Stimulated activated CD8-positive, alpha-beta memory T cell treated with anti-CD3 and anti-CD28 coated beads, Interleukin-2, amount 100 ng/mL, for 48 hours (primary cell): ENCODE data around the gene ITGBL1.

Experiments used
- DNase-seq, 2 donors: peaks; one replicate each; pipeline ENCODE4 v3.0.0-alpha.2; 2020; ENCODE audit warnings: low read depth in 2 of 2

The ITGBL1 gene

DNA sequence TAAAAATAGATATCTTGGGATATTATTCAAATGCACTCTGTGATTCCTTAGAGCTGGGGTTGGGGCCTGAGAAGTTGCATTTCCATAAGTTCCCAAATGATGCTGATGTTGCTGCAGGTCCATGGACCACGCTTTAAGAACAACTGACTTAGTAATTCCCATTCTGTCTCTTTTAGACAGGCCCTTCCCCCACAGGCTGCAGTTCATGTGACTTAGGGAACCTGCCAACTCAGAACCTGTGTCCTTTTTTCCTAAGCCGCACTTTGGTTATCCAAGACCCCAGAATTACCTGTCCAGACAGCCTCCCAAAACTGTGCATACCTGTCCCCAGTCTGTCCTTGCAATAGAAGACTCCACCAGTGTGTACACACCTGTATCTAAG, 1.7 kb upstream of the ITGBL1 start:
- no peak for DNase-seq

DNA sequence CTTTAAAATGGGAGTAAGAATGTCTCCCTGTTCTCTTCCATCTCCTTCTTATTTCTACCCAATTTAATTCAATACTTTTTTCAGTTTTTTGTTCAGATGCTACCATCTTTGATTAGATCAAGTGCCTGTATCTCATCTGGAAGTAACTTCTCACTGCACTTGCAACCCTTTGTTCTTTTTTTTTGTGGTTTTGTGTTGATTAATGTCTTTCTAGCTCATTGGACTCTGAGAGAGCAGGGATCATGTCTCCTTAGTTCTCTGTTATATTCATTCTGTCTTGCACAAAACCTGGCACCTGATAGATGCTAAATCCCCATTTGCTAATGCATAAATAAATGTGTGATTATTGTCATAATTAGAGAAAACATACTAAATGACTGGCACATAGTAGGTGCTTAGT, 834 bp upstream of the ITGBL1 start:
- no peak for DNase-seq

GRCh38 chr13:101453784-101454201, 1.3 kb downstream of the ITGBL1 start:
- no peak for DNase-seq

- DNase-seq, result no peak
These were observed 2.3 kb downstream of the ITGBL1 start for GRCh38 chr13:101454767-101455166.

DNA sequence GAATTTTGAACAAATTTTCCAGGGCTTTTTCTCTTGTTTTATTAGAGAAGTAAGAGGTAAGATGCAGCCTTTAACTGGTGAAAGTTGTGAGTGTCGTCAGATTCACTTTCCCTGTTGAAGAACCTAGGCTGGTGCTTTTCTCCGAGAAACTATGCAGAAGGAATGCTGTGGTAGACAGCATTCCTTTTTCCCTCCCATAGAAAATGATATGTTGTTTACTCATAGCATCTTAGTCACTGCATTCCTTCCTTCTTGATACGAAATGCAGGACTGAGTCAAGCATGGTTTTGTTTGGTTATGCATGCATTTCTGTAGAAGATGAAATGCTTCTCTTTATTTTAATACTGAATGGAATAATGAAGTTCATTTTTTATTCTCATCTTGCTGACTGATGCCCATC, 3.4 kb downstream of the ITGBL1 start:
- no peak for DNase-seq

- no peak for DNase-seq
These were observed 4.7 kb downstream of the ITGBL1 start for GRCh38 chr13:101457176-101457575.

DNA sequence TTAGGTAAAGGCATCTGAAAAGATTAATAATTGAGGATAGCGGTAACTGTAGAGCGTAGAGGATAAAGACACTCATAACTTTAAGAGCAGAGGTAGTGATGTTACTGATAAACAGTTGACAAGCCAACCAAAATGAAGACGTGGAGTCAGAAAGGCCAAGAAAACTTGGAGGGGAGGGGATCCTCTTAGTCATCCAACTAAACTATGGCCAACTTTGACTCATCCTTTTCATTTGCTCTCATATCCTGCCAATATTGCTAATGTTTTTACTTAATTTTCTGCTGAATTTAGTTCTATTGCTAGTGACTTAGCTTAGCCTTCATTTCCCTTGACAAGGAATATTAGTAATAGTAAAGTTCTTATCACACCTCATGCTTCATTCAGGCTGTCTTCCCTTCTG, 13.4 kb downstream of the ITGBL1 start:
- DNase-seq, result no peak

- DNase-seq, result no peak
These were observed 14.9 kb downstream of the ITGBL1 start for GRCh38 chr13:101467415-101467814.

- DNase-seq, result no peak
These were observed 21.0 kb downstream of the ITGBL1 start for GRCh38 chr13:101473458-101473857.

GRCh38 chr13:101474419-101474957, 22.0 kb downstream of the ITGBL1 start:
- DNase-seq, result no peak

GRCh38 chr13:101475536-101475935, 23.1 kb downstream of the ITGBL1 start:
- DNase-seq, result no peak

GRCh38 chr13:101481421-101481820, 28.9 kb downstream of the ITGBL1 start:
- no peak for DNase-seq

DNA sequence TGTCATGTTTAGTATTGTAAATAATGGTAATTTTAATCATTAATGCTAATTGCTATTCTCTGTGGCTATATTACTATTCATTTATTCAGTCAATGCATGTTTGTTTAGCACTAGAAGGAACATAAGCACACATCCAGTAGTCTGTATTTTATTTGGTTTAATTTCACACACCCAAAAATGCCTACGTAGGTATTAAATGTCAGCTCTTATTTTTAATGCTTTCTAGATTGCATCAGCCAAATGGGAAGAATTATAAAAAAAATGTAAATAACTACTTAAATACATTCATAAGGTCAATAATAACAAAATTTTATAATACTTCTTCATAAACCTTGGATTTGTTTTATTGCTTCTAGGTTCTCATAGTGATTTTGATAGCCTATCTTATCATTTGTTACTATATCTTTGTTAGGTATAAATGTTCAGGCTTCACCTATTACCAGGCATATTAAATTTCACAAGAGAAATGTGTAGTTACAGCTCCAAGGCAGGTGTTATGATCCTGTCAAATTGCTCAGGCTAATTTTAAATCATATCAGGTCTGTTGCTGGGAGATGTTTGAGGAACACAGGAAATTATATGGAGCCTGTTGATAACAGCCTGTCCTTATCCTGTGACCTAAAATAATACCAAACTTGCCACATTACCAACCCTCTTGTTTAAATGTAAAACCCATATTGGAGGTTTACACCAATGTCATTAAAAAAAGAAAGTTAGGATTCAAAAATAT, 34.4 kb downstream of the ITGBL1 start:
- no peak for DNase-seq

GRCh38 chr13:101487438-101487830, 35.0 kb downstream of the ITGBL1 start:
- no peak for DNase-seq

DNA sequence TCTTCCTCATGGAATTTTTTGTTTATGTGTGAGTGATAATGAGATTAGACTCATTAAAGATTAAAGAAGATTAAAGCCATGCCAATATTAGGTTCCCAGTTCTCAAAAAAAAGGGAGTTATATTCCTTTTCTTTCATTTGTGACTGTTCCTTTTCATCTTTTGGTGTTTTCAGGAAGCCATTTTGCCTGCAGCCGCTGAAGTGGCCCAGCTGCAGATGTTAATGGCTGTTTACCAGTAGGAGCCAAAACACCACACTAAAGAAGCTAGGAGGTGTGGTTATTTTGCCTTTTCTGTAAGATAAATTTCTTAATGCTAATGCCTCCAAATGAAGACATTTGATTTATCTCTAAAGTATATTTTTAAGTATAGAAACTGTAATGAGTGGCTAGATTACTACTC, 36.3 kb downstream of the ITGBL1 start:
- no peak for DNase-seq

- DNase-seq, result no peak
These were observed 37.3 kb downstream of the ITGBL1 start for GRCh38 chr13:101489643-101490405.

DNA sequence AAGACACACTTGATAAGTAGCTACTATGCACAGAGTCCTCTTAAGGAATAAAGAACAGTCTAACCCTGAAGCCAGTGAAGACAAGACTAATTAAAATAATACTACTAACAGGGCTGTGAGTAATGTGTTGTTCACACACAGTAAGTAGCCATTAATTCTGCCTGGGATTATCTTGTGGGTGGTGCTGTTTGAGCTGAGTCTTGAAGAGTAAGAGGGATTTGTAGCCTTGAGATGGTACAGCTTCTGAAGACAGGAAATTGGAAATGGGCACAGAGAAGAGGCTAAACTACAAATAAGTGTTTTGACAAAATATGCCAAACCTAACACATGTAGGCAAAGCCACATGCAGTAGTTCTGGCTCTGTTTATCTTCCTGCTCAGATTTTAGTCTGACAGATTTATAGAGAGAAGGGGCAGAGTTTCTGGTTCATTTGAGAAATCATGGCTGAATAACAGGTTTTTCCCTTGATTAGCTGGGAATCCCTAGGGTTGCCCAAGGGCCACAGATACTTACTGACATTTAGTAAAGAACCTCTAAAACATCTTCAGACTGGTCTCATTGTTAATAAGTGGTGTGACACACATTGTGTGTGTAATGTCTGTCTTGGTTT, 38.0 kb downstream of the ITGBL1 start:
- no peak for DNase-seq

- no peak for DNase-seq
These were observed 39.9 kb downstream of the ITGBL1 start for GRCh38 chr13:101492251-101492910.

DNA sequence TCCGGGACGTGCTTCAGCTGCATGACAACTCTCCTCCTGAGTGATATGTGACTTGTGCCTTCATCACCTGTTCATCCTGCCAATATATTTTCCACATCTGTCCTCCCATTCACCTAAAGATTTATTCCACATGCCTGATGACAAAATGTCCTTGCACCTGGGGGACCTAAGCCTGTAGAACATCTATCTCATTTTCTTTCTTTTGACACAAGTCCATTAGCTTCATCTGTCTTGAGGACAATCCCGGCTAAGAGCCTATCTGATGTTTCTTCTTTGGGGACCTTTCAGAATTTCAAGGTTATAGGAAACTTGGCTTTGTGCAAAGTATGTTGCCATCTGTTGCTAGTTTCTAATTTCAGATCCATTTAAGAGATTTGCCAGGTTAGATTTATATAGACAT, 41.1 kb downstream of the ITGBL1 start:
- DNase-seq, result no peak

GRCh38 chr13:101499406-101499805, 46.9 kb downstream of the ITGBL1 start:
- DNase-seq, result no peak

DNA sequence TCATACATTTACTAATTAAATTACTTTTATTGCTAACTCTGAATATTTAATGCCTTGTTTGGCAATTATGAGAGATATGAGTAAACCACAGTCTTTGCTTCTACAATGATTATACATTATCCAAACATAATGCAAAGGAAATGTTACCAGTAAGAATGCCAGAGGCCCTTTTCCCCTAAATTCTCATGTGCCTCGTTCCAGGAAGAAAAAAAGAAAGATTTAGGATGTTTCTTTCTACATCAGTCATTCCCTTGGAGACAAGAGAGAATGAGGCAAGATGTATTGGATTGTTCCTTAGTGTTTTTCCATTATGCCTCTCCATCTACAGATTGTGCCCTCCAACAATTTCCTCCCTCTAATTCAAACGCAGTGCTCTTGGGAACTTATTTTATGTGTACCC, 50.1 kb downstream of the ITGBL1 start:
- DNase-seq, result no peak

DNA sequence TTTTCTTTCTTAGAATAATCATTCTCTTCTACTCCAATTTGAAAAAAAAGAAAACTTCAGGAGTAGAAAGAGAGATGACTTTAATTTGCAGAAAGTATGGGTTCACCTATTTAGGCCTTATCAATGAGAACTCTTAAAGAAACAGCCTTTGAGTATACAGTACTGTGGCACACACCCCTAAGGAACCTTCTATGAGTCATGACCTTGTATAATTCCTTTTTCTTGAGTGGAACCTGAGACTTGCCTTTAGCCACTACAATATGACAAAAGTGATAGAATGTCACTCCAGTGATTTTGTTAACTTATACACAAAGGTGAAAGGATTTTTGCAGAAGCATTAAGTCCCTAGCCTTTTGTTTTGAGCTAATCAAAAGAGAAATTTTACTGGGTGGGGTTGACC, 58.7 kb downstream of the ITGBL1 start:
- DNase-seq, result no peak
